Naive thymus-derived CD4-positive, alpha-beta T cell (primary cell): ENCODE measurements around the gene SGSH. TPM values are rescaled to one million over a fixed set of nuclear protein-coding genes. Genes with fewer than 3 reads are reported as not detected.

Source experiments
- ATAC-seq: fragments of 150-1000 bp; cut with Tn5 transposase; 2 replicates; pipeline ENCODE4 v1.10.0; 2021; ENCODE audit warnings: mild to moderate bottlenecking, moderate library complexity
- CTCF ChIA-PET: fragments of 350-600 bp; sonication (Branson Sonifier 250); formaldehyde crosslinking; loops from one replicate; lab custom pipeline; 2021; ENCODE audit warnings: antibody characterized with exemption; lab: Charles Lee
- POLR2A ChIA-PET: fragments of 350-600 bp; sonication (Branson Sonifier 250); formaldehyde crosslinking; loops from one replicate; lab custom pipeline; 2021; ENCODE audit warnings: antibody characterized with exemption, inconsistent platforms; lab: Charles Lee
- DNase-seq, 9 donors: peaks; one replicate each; pipeline versions ENCODE4 v3.0.0 to v3.0.0-alpha.2; 2020 to 2022; ENCODE audit warnings: mixed read lengths in 1 of 9
- H3K27ac ChIP-seq: one replicate; pipeline ENCODE4 v1.7.0; 2013; ENCODE audit warnings: mild to moderate bottlenecking, low read depth, low read length, moderate library complexity
- H3K27me3 ChIP-seq, 2 donors: one replicate each; pipeline ENCODE4 v1.7.0; 2013; ENCODE audit warnings: low read length in 2 of 2, mild to moderate bottlenecking in 2 of 2, moderate library complexity in 2 of 2; ENCODE audit not compliant: control insufficient read depth in 2 of 2, insufficient read depth in 2 of 2
- H3K36me3 ChIP-seq, 3 experiments: 1 replicate in 2 of 3; 2 replicates in 1 of 3; pipeline ENCODE4 v1.7.0; 2013; ENCODE audit warnings: low read length in 3 of 3, mild to moderate bottlenecking in 3 of 3, moderate library complexity in 1 of 3; ENCODE audit not compliant: insufficient read depth in 3 of 3, control insufficient read depth in 2 of 3
- H3K4me1 ChIP-seq, 2 donors: one replicate each; pipeline ENCODE4 v1.7.0; 2013; ENCODE audit warnings: low read length in 2 of 2, mild to moderate bottlenecking in 2 of 2, moderate library complexity in 1 of 2; ENCODE audit not compliant: control insufficient read depth in 2 of 2, insufficient read depth in 2 of 2
- H3K4me3 ChIP-seq: 2 replicates; pipeline ENCODE4 v1.7.0; 2013; ENCODE audit warnings: mild to moderate bottlenecking, low read length
- H3K9me3 ChIP-seq, 3 experiments: 1 replicate in 2 of 3; 2 replicates in 1 of 3; pipeline ENCODE4 v1.7.0; 2013; ENCODE audit warnings: low read length in 3 of 3; ENCODE audit not compliant: control insufficient read depth in 2 of 3
- H3K27ac Mint-ChIP-seq, 9 donors: one replicate each; pipeline ENCODE4 v1.8.0; 2020 to 2022; ENCODE audit warnings: mixed read lengths in 9 of 9, mild to moderate bottlenecking in 8 of 9, moderate library complexity in 5 of 9, inconsistent platforms in 2 of 9
- H3K27me3 Mint-ChIP-seq, 5 donors: one replicate each; pipeline ENCODE4 v1.8.0; 2021 to 2022; ENCODE audit warnings: mixed read lengths in 5 of 5, mild to moderate bottlenecking in 1 of 5
- H3K36me3 Mint-ChIP-seq, 5 donors: one replicate each; pipeline ENCODE4 v1.8.0; 2020 to 2022; ENCODE audit warnings: mixed read lengths in 5 of 5, mild to moderate bottlenecking in 3 of 5, inconsistent platforms in 1 of 5
- H3K4me1 Mint-ChIP-seq, 7 donors: one replicate each; pipeline ENCODE4 v1.8.0; 2020 to 2022; ENCODE audit warnings: mixed read lengths in 7 of 7, mild to moderate bottlenecking in 3 of 7, inconsistent platforms in 1 of 7
- H3K4me3 Mint-ChIP-seq, 10 donors: one replicate each; pipeline ENCODE4 v1.8.0; 2020 to 2022; ENCODE audit warnings: mild to moderate bottlenecking in 10 of 10, mixed read lengths in 10 of 10, moderate library complexity in 6 of 10, inconsistent platforms in 2 of 10
- H3K9me3 Mint-ChIP-seq, 11 donors: one replicate each; pipeline ENCODE4 v1.8.0; 2020 to 2022; ENCODE audit warnings: mixed read lengths in 11 of 11, mild to moderate bottlenecking in 4 of 11, inconsistent platforms in 1 of 11, moderate library complexity in 1 of 11
- intact Hi-C, 2 donors: fragments of 100-400 bp; cut with micrococcal nuclease; formaldehyde crosslinking; loops; one replicate each; pipeline ENCODE4 v1.15.1; 2023
- polyA plus RNA-seq, 2 donors: library from polyadenylated mRNA; unstranded; fragments of 300-500 nt; fragmentation: Illumina TruSeq; gene quantifications; one replicate each; pipeline ENCODE4 v1.2.3, GENCODE V29; 2021
- total RNA-seq, 6 experiments: library from RNA in 5 of 6; stranded (reverse) in 5 of 6; gene quantifications; 1 replicate in 5 of 6; 2 replicates in 1 of 6; pipeline ENCODE4 v1.2.3 and lab custom pipeline; 2021 to 2026

Gene SGSH
- total and polyA plus RNA-seq, 7 experiments from 2014 or later, result 31.1 to 181 (median 116) TPM

DNA sequence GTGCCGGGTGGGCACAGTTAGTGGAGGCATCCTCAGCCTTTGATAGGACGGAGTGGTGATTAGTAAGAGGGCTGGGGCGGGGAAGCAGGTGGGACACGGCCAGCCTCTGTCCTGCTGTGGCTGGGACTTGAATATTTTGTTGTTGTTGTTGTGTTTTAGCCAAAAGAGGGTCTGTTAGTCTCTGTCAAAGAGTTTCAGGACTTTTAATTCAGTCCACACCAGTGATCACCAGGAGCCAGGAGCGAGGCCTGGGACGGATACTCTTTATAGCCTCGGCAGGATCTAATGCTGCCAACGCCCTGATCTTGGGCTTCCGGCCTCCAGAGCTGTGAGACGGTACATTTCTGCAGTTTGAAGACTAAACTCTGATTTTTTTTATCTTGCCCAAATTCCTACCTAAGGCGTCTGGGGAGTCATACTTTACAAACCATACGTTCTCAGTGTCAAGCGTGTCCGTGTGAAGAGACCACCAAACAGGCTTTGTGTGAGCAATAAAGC lies 37.6 kb upstream of the SGSH start:
- DNase-seq (no peak), ATAC-seq (no peak)
- peaks cover 0 to 2% (median 0%) of the 10 kb centered on the region in 5 donors for H3K36me3 Mint-ChIP-seq
- H3K27me3 Mint-ChIP-seq, result peaks cover 0 to 2% (median 0%) of the 10 kb centered on the region in 5 donors
- no peak overlapping the region for H3K27ac ChIP-seq
- H3K4me1 Mint-ChIP-seq, result peaks cover 14 to 72% (median 34%) of the 10 kb centered on the region in 7 donors
- H3K4me3 ChIP-seq, result no peak overlapping the region
- H3K27ac Mint-ChIP-seq, result peak overlapping the region; percentile 51 to 99 (median 94)
- intact Hi-C loops, result no loop called here
- POLR2A ChIA-PET, result interaction anchor here (1.6 kb wide), 1 partner anchor 37 kb away, joined by 3 read pairs; no protein-coding TSS in a partner anchor
- CTCF ChIA-PET, result no interaction called here
- peaks cover 20 to 38% of the 10 kb centered on the region in 2 donors for H3K4me1 ChIP-seq
- H3K36me3 ChIP-seq, result peaks cover 0 to 5% (median 0%) of the 10 kb centered on the region in 3 experiments
- H3K4me3 Mint-ChIP-seq, result peak overlapping the region in 7 of 10 donors; percentile 2 to 95 (median 65)
- no peaks in the 10 kb centered on the region for H3K9me3 ChIP-seq
- H3K27me3 ChIP-seq, result no peaks in the 10 kb centered on the region
- peaks cover 0 to 1% (median 0%) of the 10 kb centered on the region in 11 donors for H3K9me3 Mint-ChIP-seq

- Histone ChIP-seq H3K4me1 (peaks cover 10 to 26% of the 10 kb centered on the region in 2 donors), H3K4me3 (no peak overlapping the region), H3K27ac (no peak overlapping the region), H3K36me3 (peaks cover 0 to under 1% (median 0%) of the 10 kb centered on the region in 3 experiments), H3K27me3 (no peaks in the 10 kb centered on the region), H3K9me3 (no peaks in the 10 kb centered on the region)
- intact Hi-C loops, result no loop called here
- Mint-ChIP-seq H3K4me1 (peaks cover 4 to 72% (median 18%) of the 10 kb centered on the region in 7 donors), H3K27me3 (peaks cover 0 to 2% (median 0%) of the 10 kb centered on the region in 5 donors), H3K27ac (peak overlapping the region in 1 of 9 donors; percentile 89), H3K9me3 (peaks cover 0 to 1% (median 0%) of the 10 kb centered on the region in 11 donors), H3K4me3 (no peak overlapping the region), H3K36me3 (no peaks in the 10 kb centered on the region)
- CTCF ChIA-PET, result no interaction called here
- DNase-seq, result no peak
- POLR2A ChIA-PET, result interaction anchor here (0.7 kb wide), 1 partner anchor 129 kb away, joined by 4 read pairs; no protein-coding TSS in a partner anchor
- ATAC-seq, result no peak
Observed at GRCh38 chr17:80256034-80256350, 35.9 kb upstream of the SGSH start.

- H3K27ac Mint-ChIP-seq, result peak overlapping the region in 8 of 9 donors; percentile 31 to 89 (median 76)
- POLR2A ChIA-PET, result interaction anchor here (0.6 to 1.0 kb wide), 2 partner anchors 10 to 20 kb away, joined by 3 read pairs; no protein-coding TSS in a partner anchor
- peaks cover 7 to 22% of the 10 kb centered on the region in 2 donors for H3K4me1 ChIP-seq
- peak overlapping the region; percentile 22 for H3K27ac ChIP-seq
- H3K27me3 ChIP-seq, result no peaks in the 10 kb centered on the region
- DNase-seq (peak in 1 of 9 donors; percentile 63), ATAC-seq (peak; percentile 54)
- CTCF ChIA-PET, result interaction anchor here (0.6 to 4.4 kb wide), 3 partner anchors 58 to 111 kb away, joined by 3 to 15 read pairs (median 5); no protein-coding TSS in a partner anchor
- intact Hi-C loops, result loop anchor here in 1 of 2 donors (1.0 to 5.0 kb wide), 2 partner anchors 9 to 247 kb away; no protein-coding TSS in a partner anchor
- no peaks in the 10 kb centered on the region for H3K36me3 Mint-ChIP-seq
- no peak overlapping the region for H3K4me3 ChIP-seq
- peaks cover 2 to 70% (median 15%) of the 10 kb centered on the region in 7 donors for H3K4me1 Mint-ChIP-seq
- H3K27me3 Mint-ChIP-seq, result peaks cover 0 to under 1% (median 0%) of the 10 kb centered on the region in 5 donors
- peak overlapping the region in 1 of 10 donors; percentile 73 for H3K4me3 Mint-ChIP-seq
- peaks cover 0 to 1% (median 0%) of the 10 kb centered on the region in 11 donors for H3K9me3 Mint-ChIP-seq
- H3K36me3 ChIP-seq, result no peaks in the 10 kb centered on the region
- no peaks in the 10 kb centered on the region for H3K9me3 ChIP-seq
Observed at GRCh38 chr17:80254396-80255251, 34.5 kb upstream of the SGSH start.

DNA sequence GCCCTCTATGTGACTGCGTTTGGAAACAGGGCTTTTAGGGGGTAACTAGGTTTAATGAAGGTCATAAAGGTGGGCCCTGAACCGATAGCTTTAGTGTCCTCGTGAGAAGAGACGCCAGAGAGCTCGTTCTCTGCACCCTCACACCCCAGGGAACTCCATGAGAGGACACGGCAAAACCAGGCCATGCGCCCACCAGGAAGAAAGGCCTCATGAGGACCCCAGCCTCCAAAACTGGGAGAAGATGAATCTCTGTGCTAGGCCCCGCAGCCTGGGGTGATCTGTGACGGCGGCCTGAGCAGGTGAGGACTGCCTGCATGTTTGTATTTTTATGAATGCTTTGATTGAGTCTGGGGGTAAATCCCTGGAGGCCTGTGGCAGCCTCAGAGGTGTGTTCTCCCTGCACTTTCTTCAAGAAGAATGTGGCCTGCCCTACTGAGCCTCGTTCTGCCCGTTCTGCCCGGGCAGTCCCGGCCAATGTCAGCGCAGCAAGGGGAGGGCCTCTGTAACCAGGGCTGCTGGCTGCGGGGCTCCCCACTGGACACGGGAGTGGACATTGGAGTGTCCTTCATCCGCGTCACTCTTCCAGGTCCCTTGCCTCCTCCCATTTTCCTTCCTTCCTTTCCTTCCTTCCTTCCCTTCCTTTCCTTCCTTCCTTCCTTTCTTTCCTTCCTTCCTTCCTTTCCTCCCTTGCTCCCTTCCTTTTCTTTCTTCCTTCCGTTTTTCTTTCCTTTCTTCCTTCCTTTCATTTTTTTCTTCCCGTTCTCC lies 33.7 kb upstream of the SGSH start:
- Histone ChIP-seq H3K36me3 (peaks cover 0 to 5% (median 0%) of the 10 kb centered on the region in 3 experiments), H3K4me1 (peaks cover 4 to 16% of the 10 kb centered on the region in 2 donors), H3K27ac (no peak overlapping the region), H3K9me3 (no peaks in the 10 kb centered on the region), H3K4me3 (no peak overlapping the region), H3K27me3 (no peaks in the 10 kb centered on the region)
- peaks cover 0 to 62% (median 11%) of the 10 kb centered on the region in 7 donors for H3K4me1 Mint-ChIP-seq
- ChIA-PET POLR2A (interaction anchor here (1.0 kb wide), 1 partner anchor 11 kb away, joined by 3 read pairs; no protein-coding TSS in a partner anchor), CTCF (interaction anchor here (0.7 to 4.4 kb wide), 3 partner anchors 59 to 119 kb away, joined by 3 to 15 read pairs (median 3); no protein-coding TSS in a partner anchor)
- no peaks in the 10 kb centered on the region for H3K27me3 Mint-ChIP-seq
- H3K36me3 Mint-ChIP-seq, result no peaks in the 10 kb centered on the region
- peak overlapping the region in 8 of 9 donors; percentile 10 to 89 (median 61) for H3K27ac Mint-ChIP-seq
- intact Hi-C loops, result loop anchor here (1.0 to 5.0 kb wide), 9 partner anchors 9 to 247 kb away; partner anchors contain the start of genes EIF4A3 (in 2 of the 2) and GAA (in 2 of the 2)
- peaks cover 0 to 1% (median 0%) of the 10 kb centered on the region in 11 donors for H3K9me3 Mint-ChIP-seq
- DNase-seq (no peak), ATAC-seq (no peak)
- H3K4me3 Mint-ChIP-seq, result peak overlapping the region in 1 of 10 donors; percentile 50

GRCh38 chr17:80252871-80253270 lies 32.7 kb upstream of the SGSH start:
- intact Hi-C loops, result loop anchor here (1.0 to 5.0 kb wide), 8 partner anchors 34 to 246 kb away; partner anchors contain the start of genes EIF4A3 (in 2 of the 2) and GAA (in 2 of the 2)
- H3K4me3 ChIP-seq, result no peak overlapping the region
- Mint-ChIP-seq H3K4me1 (peaks cover 0 to 52% (median 9%) of the 10 kb centered on the region in 7 donors), H3K27ac (peak overlapping the region; percentile 7 to 86 (median 49)), H3K9me3 (no peaks in the 10 kb centered on the region), H3K4me3 (peak overlapping the region in 1 of 10 donors; percentile 8), H3K36me3 (no peaks in the 10 kb centered on the region), H3K27me3 (no peaks in the 10 kb centered on the region)
- H3K27me3 ChIP-seq, result no peaks in the 10 kb centered on the region
- peaks cover 4 to 15% of the 10 kb centered on the region in 2 donors for H3K4me1 ChIP-seq
- ATAC-seq (peak; percentile 95), DNase-seq (peak; percentile 67 to 89 (median 84))
- H3K9me3 ChIP-seq, result no peaks in the 10 kb centered on the region
- CTCF ChIA-PET, result interaction anchor here (0.7 to 4.4 kb wide), 4 partner anchors 56 to 120 kb away, joined by 3 to 15 read pairs (median 3); no protein-coding TSS in a partner anchor
- POLR2A ChIA-PET, result no interaction called here
- peaks cover 0 to 15% (median 0%) of the 10 kb centered on the region in 3 experiments for H3K36me3 ChIP-seq
- no peak overlapping the region for H3K27ac ChIP-seq
